T47D (cell line): ENCODE measurements around the gene MYDGF.
A peak's percentile ranks its signal among the peaks of the same experiment; 100 is the strongest.

Experiments used
- DNase-seq, 2 experiments: peaks; one replicate each; pipeline versions ENCODE4 v3.0.0 to v3.0.0-alpha.2; 2011 to 2012; ENCODE audit warnings: low read depth in 1 of 2, low spot score in 1 of 2
- JUND ChIP-seq: IDR thresholded peaks from 2 replicates; pipeline ENCODE4 v1.6.1; 2012; ENCODE audit warnings: low read depth
- in situ Hi-C: cut with HindIII; loops from 2 replicates; pipeline ENCODE4 v1.10.0; 2016; ENCODE audit warnings: low sequenced_read_pairs, low pct_unique_long_range_greater_than_20kb

Gene MYDGF

DNA sequence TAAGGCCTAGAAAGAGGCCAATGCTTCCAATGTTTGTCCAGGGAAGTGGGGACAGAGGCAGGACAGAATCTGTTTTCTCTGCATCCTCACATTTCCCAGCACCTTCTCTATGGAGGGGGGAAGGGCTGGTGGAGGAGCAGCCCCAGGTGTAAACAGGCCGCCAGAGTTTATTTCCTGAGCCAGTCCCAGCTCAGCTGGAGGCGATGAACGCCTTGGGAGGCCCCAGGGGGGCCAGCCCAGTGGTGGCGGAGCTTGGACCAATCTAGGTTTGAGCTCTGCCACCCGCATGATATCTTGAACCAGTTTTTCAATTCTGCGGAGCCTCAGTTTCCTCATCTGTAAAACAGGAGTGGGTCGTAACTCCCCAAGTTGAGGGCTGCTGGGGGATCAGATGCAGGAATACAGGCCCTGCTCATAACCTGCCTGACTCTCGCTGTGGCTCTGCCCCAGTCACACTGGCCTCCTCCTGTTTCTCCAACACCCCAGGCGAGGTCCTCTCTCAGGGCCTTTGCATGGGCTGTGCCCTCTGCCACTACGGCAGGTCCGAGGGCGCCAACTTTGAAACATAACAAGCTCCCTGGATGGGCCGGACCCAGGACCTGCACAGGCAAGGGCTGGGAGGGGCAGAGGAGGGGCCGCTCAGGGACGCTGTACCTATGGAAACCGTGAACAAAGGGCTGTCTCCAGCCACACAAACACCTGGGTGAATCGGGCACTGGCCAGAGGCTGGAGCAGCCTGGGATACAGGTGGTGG lies 29.7 kb downstream of the MYDGF start:
- no peak for TF ChIP-seq JUND
- DNase-seq, result no peak
- in situ Hi-C loops, result no loop called here

DNA sequence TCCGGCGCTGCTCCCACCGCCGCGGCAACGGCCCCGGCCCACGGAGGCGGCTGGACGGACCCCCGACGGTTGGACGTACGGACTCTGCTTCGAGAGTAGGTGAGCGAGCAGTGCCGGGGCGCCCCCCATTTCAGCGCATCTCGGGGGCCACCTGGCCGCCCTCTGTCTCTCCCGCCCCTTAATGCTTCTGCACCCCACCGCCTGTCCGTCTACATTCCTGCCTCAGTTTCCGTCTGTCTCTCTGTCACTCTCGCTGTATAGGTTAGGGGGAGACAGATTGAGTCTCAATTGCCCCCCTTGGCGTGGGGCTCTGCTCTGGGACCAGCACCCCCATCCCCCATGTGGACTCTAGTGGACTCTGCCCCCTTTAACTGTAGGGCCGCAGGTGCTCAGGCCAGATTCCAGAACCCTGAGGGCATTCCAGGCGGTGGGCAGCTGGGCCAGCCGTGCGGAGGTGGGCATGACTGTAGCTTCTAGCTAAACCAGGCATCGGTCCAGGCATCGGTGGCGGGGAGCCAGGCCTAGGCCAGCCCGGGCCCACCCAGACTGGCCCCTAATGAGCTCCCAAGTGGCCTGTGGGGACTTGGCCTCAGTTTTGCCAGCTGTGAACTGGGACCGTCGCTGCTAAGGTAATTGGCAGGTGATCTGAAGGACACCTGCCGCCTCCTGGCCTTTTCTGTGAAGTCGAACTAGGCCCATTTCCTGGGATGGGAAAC lies 30.5 kb downstream of the MYDGF start:
- no peak for TF ChIP-seq JUND
- no peak for DNase-seq
- in situ Hi-C loops, result no loop called here

DNA sequence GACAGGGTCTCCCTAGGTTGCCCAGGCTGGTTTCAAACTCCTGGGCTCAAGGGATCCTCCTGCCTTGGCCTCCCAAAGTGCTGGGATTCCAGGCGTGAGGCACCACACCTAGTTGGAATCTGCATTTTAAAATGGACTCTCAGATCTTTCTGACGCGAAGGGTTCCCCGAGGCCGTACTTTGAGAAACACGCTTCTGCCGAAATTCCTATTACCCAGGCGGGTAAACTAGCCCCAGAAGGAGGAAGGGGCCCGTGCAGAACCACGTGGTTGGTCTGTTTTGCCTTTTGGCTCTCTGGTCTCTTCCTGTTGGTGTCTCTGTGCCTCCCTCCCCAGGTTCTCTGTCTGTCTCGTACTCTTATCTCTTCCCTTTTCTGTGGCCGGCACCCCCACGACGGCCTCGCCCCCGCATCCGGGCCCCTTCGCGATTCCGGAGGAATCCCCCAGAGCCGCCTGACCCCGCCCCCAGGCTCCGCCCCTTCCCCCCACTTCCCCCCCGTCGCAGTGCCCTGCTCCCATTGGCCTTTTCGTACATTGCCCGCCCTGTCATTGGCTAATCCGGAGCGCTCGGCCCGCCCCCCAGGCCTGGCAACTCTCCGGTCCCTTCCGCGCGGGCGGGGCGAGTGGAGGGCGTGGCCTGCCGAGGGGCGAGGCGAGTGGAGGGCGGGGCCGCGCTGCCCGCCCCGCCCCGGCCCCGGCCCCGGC lies 31.2 kb downstream of the MYDGF start, which contains the start of gene TNFAIP8L1:
TNFAIP8L1 (plus strand) TSS at position 689 of the 703 bp plus-strand sequence. CDS start 12,354 bp downstream, outside the sequence.
- no peak for TF ChIP-seq JUND
- peak; percentile 95 to 98 for DNase-seq
- in situ Hi-C loops, result no loop called here

DNA sequence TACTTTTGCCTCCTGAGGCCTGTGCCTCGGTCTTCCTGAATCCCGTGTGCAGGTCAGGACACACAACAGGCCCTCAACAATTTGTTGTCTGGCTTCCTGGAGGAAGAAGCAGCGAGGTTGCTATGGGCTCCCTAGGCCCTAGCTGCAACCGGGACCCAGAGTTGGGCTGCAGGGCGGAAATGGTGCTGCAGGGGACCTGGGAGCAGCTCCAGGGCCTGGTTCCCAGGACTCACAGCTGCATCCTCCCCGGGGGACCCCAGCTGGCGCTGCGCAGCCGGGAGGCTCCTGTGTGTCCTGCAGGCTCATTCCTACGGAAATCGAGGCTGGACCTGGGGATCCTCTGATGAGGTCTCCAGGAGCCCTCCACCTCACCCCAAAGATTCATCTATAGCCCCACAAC lies 31.8 kb downstream of the MYDGF start:
- in situ Hi-C loops, result no loop called here
- no peak for TF ChIP-seq JUND
- no peak for DNase-seq

DNA sequence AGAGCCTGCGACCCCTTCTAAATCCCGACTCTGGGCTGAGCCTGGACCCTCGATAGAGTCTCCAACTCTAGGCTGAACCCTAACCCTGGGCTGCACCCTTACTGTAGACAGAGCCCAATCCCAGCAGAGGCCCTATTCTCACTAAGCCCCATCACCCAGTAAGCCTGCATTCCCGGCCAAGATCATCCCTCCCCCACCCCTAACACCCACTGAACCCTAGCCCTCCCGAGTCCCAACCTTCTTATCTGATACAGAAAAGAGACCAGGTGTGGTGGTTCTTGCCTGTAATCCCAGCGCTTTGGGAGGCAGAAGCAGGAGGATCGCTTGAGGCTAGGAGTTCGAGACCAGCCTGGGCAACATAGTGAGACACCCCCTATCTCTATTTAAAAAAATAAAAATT lies 33.4 kb downstream of the MYDGF start:
- no peak for DNase-seq
- in situ Hi-C loops, result no loop called here

DNA sequence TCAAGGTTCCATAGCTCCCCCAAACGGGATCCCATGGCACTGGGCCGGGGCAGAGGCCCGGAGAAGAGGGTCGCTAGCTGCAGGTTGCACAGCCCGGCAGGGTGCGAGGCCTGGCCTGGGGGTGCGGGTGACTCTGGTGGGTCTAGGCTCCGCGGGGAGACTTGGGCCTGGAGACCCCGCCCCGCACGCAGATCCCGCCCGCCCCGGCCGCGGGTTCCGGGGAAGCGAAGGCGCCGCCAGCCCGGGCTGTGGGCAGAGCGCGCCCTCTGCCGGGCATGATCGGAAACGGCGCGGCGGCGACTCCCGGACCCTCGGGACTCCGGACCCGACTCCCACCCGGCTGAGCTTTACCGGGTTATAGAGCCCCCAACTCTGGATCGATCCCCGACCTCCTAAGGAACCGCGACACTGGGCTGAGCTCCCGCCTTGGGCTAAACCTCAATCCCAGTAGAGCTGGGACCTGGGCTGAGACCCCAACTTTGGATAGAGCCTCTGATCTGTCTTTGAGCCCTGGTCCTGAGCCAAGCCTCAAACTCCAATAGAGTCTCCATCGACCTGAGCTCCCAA lies 33.9 kb downstream of the MYDGF start:
- TF ChIP-seq JUND, result no peak
- DNase-seq, result peak; percentile 41 to 64
- in situ Hi-C loops, result no loop called here

More for the DNA sequence above, 33.4 kb downstream of the MYDGF start:
- no peak for TF ChIP-seq JUND

DNA sequence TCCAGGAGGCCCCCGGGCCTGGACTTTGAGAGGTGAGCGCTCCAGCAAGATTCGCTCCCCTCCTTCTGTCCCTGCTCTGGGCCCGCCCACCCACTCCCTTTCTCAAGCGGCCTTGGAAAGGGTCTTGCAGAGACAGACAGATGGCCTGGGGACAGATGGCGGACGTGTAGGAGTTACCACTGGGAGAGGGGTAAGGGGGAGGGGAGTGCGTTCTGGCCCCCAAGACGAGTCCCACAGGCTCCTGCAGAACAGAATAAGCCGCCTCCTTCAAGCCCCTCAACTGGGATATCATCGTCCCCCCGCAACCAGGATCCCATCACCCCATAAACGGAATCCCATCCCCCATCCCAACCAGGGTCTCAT lies 34.4 kb downstream of the MYDGF start:
- no peak for TF ChIP-seq JUND
- DNase-seq, result no peak
- in situ Hi-C loops, result no loop called here

DNA sequence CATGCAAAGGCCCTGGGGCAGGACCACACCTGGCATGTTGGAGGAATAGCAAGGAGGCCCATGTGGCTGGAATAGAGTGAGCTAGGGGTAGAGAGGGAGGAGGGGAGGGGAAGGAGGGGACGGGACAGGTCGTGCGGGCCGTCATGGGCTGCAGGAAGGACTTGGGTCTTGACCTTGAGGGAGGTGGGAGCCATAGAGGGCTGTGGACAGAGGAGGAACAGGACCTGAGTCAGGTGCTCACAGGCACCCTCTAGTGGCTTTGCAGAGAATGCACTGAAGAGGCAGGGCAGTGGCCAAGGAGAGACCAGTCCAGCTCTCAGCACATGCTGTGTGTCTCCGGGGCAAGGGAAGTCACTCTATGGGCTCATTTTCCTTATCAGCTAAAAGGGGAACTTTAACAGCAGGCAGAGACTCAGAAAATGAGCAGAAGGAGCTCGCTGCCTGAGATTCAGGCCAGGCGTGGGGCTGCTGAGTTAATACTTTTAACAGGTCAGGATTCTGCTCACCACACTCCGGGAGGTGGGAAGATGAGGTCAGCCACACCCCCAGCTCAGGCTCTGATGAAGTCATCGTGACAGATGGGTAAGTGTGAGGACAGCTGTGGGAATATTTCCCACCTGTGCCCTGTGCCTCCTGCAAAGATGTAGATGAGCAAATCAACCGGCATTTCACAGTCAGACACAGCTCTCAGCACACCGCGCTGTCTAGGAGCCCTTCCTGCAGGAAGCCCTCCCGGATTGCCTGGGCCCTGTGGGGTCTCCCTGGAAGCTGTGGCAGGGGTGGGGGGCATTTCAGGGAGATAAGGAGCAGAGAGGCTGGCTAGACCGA lies 36.8 kb downstream of the MYDGF start:
- DNase-seq, result peak in 1 of 2 experiments; percentile 56
- no peak for TF ChIP-seq JUND
- in situ Hi-C loops, result no loop called here

DNA sequence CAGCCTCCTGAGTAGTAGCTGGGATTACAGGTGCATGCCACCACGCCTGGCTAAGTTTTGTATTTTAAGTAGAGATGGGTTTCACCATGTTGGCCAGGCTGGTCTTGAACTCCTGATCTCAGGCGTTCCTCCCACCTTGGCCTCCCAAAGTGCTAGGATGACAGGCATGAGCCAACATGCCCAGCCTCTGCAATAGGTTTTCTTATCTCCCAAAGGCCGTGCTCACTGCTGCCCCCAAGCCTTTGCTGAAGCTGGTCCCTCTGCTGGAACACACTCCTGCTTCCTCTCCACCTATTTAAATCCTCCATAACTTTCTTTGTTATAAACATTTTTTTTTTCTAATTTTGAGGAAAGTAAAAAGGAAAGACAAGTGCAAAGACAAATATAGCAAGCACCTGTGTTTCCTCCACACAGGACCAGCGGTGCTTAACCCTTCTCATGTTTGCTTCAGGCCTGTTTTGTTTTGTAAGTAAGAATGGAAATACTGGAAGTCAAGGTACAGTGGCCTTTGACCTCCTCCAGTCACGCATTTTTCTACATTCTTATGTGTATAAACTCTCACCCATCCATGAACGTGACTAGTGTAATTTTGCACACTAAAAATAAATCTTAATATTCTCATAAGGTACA lies 45.3 kb downstream of the MYDGF start:
- in situ Hi-C loops, result no loop called here
- TF ChIP-seq JUND, result no peak
- DNase-seq, result no peak

DNA sequence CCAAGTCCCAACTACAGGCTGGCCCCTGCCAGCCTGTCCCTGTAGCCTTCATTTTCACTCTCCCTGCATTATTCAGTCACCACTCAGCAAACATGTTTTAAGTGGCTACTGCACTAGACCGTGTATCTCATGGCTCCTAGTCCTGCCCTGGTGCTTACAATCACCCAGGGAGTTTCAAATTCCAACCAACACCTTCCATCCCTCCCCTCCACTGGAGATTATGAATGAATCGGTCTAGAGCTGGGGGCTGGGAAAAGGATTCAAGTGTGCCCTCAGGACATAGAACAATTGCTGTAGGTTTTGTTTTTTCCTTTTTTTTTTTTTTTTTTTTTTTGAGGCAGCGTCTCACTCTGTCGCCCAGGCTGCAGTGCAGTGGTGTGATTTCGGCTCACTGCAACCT lies 45.8 kb downstream of the MYDGF start:
- in situ Hi-C loops, result no loop called here
- DNase-seq, result no peak
- no peak for TF ChIP-seq JUND

DNA sequence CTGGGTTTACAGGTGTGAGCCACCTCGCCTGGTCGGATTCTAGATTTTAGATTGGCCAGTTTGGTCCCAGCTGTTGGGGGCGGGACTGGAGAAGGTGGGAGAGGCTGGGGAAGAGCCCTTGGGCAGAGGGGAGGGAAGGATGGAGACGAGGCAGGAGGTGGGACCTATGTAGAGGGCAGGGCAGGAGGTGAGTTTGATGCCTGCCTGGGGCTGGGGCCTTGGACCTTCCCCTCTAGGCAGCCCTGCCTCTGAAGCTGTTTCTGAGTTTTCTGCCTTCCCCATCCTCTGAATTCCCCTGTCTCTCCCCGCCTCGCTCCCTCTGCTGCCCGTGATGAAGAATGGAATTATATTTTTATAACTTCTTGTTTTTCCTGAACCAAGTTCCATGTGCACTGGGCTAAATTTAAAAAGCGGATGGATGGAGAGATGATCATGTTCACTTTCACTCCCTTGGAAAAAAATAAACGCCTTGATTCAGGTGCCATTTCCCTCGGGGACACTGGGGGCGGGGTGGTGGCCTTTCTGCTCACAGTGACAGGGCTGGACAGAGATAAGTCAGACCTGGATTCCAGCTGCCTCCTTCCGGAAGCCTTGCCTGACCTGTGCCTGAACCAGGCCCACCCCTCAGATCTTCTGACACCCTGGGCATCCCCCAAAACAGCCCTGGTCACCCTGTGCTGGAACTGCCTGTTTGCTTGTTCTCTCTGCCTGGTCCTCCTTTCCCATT lies 47.3 kb downstream of the MYDGF start:
- in situ Hi-C loops, result no loop called here
- no peak for TF ChIP-seq JUND
- no peak for DNase-seq
